NCI-H1417 (cell line): ENCODE data around the gene UGT2B28.
"Not testable (repeated sequence)": the region's sequence is repeated elsewhere in the genome, so short reads cannot be mapped to it uniquely, and the experiment has no call there.

Experiments
- DNase-seq, 3 experiments: peaks; one replicate each; lab custom pipeline; 2025; lab: John Stamatoyannopoulos, UW

The UGT2B28 gene

GRCh38 chr4:69280081-69280480 is at the start of gene UGT2B28:
Gene UGT2B28 (plus strand): TSS chr4:69280475. CDS start chr4:69280501, 26 bp downstream.
- peak in 1 of 3 experiments; percentile 47 for DNase-seq

GRCh38 chr4:69239092-69239491 is 41.2 kb upstream of the UGT2B28 start:
- no peak for DNase-seq

- no peak for DNase-seq
These were observed 40.6 kb upstream of the UGT2B28 start for GRCh38 chr4:69239557-69240168.

GRCh38 chr4:69240787-69241186 is 39.5 kb upstream of the UGT2B28 start:
- not testable (repeated sequence) for DNase-seq

GRCh38 chr4:69241746-69242145 is 38.5 kb upstream of the UGT2B28 start:
- not testable (repeated sequence) for DNase-seq

GRCh38 chr4:69242562-69243240 is 37.6 kb upstream of the UGT2B28 start:
- DNase-seq, result not testable (repeated sequence)

- DNase-seq, result not testable (repeated sequence)
These were observed 29.4 kb upstream of the UGT2B28 start for GRCh38 chr4:69250884-69251283.

GRCh38 chr4:69253147-69253772 is 27.0 kb upstream of the UGT2B28 start:
- not testable (repeated sequence) for DNase-seq

GRCh38 chr4:69268612-69269011 is 11.7 kb upstream of the UGT2B28 start:
- DNase-seq, result not testable (repeated sequence)

- DNase-seq, result not testable (repeated sequence)
These were observed 16.1 kb downstream of the UGT2B28 start for GRCh38 chr4:69296356-69296755.

- DNase-seq, result not testable (repeated sequence)
These were observed 28.3 kb downstream of the UGT2B28 start for GRCh38 chr4:69308426-69309033.

- not testable (repeated sequence) for DNase-seq
These were observed 29.3 kb downstream of the UGT2B28 start for GRCh38 chr4:69309549-69310076.

GRCh38 chr4:69310262-69310661 is 30.0 kb downstream of the UGT2B28 start:
- DNase-seq, result not testable (repeated sequence)

- peak; percentile 24 to 73 (median 46) for DNase-seq
These were observed 37.5 kb downstream of the UGT2B28 start for GRCh38 chr4:69317669-69318298.

GRCh38 chr4:69321153-69321729 is 41.0 kb downstream of the UGT2B28 start:
- peak; percentile 22 to 54 (median 36) for DNase-seq

- no peak for DNase-seq
These were observed 41.8 kb downstream of the UGT2B28 start for GRCh38 chr4:69322055-69322454.

- DNase-seq, result no peak
These were observed 43.0 kb downstream of the UGT2B28 start for GRCh38 chr4:69323284-69323683.

- DNase-seq, result no peak
These were observed 50.2 kb downstream of the UGT2B28 start for GRCh38 chr4:69330345-69331047.

- DNase-seq, result not testable (repeated sequence)
These were observed 51.0 kb downstream of the UGT2B28 start for GRCh38 chr4:69331304-69331703.

GRCh38 chr4:69335485-69335884 is 55.2 kb downstream of the UGT2B28 start:
- DNase-seq, result not testable (repeated sequence)

GRCh38 chr4:69343114-69343513 is 62.8 kb downstream of the UGT2B28 start:
- DNase-seq, result not testable (repeated sequence)
